Fibroblast of skin of left biceps (primary cell): ENCODE results near the gene CSRP2.

Source experiments
- DNase-seq, 2 experiments: peaks; one replicate each; pipeline ENCODE4 v3.0.0-alpha.2; 2013; ENCODE audit warnings: low read depth in 2 of 2

CSRP2 gene

GRCh38 chr12:76878899-76879709 is at the start of gene CSRP2:
TSS of gene CSRP2 (minus strand) at chr12:76879019. CDS start at chr12:76866260, 12,759 bp downstream.
- DNase-seq = peak; percentile 81 to 85

- no peak for DNase-seq
Measured at GRCh38 chr12:76927170-76927784, 48.5 kb upstream of the CSRP2 start.

- DNase-seq = no peak
Measured at GRCh38 chr12:76925135-76925534, 46.3 kb upstream of the CSRP2 start.

- no peak for DNase-seq
Measured at GRCh38 chr12:76922866-76923265, 44.0 kb upstream of the CSRP2 start.

- no peak for DNase-seq
Measured at GRCh38 chr12:76921891-76922664, 43.3 kb upstream of the CSRP2 start.

- no peak for DNase-seq
Measured at GRCh38 chr12:76921100-76921471, 42.3 kb upstream of the CSRP2 start.

- DNase-seq = no peak
Measured at GRCh38 chr12:76920172-76921099, 41.6 kb upstream of the CSRP2 start.

- DNase-seq = no peak
Measured at GRCh38 chr12:76919383-76920171, 40.8 kb upstream of the CSRP2 start.

GRCh38 chr12:76916170-76916540 is 37.3 kb upstream of the CSRP2 start:
- DNase-seq = no peak

- no peak for DNase-seq
Measured at GRCh38 chr12:76915361-76916169, 36.7 kb upstream of the CSRP2 start.

GRCh38 chr12:76914102-76914859 is 35.5 kb upstream of the CSRP2 start:
- no peak for DNase-seq

GRCh38 chr12:76909290-76909689 is 30.5 kb upstream of the CSRP2 start:
- DNase-seq = no peak

GRCh38 chr12:76908303-76909017 is 29.6 kb upstream of the CSRP2 start:
- DNase-seq = no peak

- no peak for DNase-seq
Measured at GRCh38 chr12:76901628-76902380, 23.0 kb upstream of the CSRP2 start.

GRCh38 chr12:76899522-76899921 is 20.7 kb upstream of the CSRP2 start:
- no peak for DNase-seq

GRCh38 chr12:76898442-76898841 is 19.6 kb upstream of the CSRP2 start:
- DNase-seq = no peak

GRCh38 chr12:76896274-76896673 is 17.5 kb upstream of the CSRP2 start:
- no peak for DNase-seq

- no peak for DNase-seq
Measured at GRCh38 chr12:76895796-76896195, 17.0 kb upstream of the CSRP2 start.
